Sigmoid colon (tissue), 4 donors: ENCODE data around the gene KCNAB1.
A peak's percentile ranks its signal among the peaks of the same experiment; 100 is the strongest.

Source experiments
- POLR2A ChIP-seq, 2 donors: fragments of 450-650 bp; IDR thresholded peaks; one replicate each; pipeline ENCODE4 v1.6.1; 2016; ENCODE audit warnings: antibody characterized with exemption in 2 of 2, mild to moderate bottlenecking in 2 of 2, moderate library complexity in 2 of 2
- POLR2AphosphoS5 ChIP-seq, 4 donors: sonication (generic); formaldehyde crosslinking; IDR thresholded peaks; one replicate each; pipeline ENCODE4 v1.6.1; 2017; ENCODE audit warnings: antibody characterized with exemption in 4 of 4

GRCh38 chr3:156547637-156548036 is 427.3 kb downstream of the KCNAB1 start:
- TF ChIP-seq POLR2AphosphoS5 (IDR thresholded peaks at IDR 0.05) = peak in 3 of 4 donors; percentile 40 to 67 (median 48)
- no peak for TF ChIP-seq POLR2A (IDR thresholded peaks at IDR 0.05)
